WTC11 (cell line): ENCODE data around the gene NSG2. TPM values are rescaled to one million over a fixed set of nuclear protein-coding genes. Genes with fewer than 3 reads are reported as not detected.

Experiments
- ATAC-seq: fragments of 200-7000 bp; cut with Tn5 transposase; 2 replicates; pipeline ENCODE4 v1.10.0; 2021; ENCODE audit warnings: mild to moderate bottlenecking, moderate library complexity
- CTCF ChIA-PET: fragments of 300-600 bp; sonication (Branson Sonifier 250); formaldehyde crosslinking; loops from one replicate; lab custom pipeline; 2021; ENCODE audit warnings: antibody characterized with exemption; lab: Charles Lee
- POLR2A ChIA-PET: fragments of 350-600 bp; sonication (Branson Sonifier 250); formaldehyde crosslinking; loops from one replicate; lab custom pipeline; 2021; ENCODE audit warnings: antibody characterized with exemption; lab: Charles Lee
- DNase-seq: peaks from one replicate; pipeline ENCODE4 v3.0.0; 2021; ENCODE audit warnings: low spot score
- H3K27ac Mint-ChIP-seq: 2 replicates; pipeline ENCODE4 v1.8.0; 2021; ENCODE audit warnings: mixed read lengths
- H3K27me3 Mint-ChIP-seq: 2 replicates; pipeline ENCODE4 v1.8.0; 2021; ENCODE audit warnings: low read depth, mild to moderate bottlenecking, moderate library complexity, mixed read lengths
- H3K36me3 Mint-ChIP-seq: 2 replicates; pipeline ENCODE4 v1.8.0; 2021; ENCODE audit warnings: mixed read lengths
- H3K4me1 Mint-ChIP-seq: 2 replicates; pipeline ENCODE4 v1.8.0; 2022; ENCODE audit warnings: mixed read lengths
- H3K4me3 Mint-ChIP-seq: 2 replicates; pipeline ENCODE4 v1.8.0; 2021; ENCODE audit warnings: mild to moderate bottlenecking, moderate library complexity, mixed read lengths
- H3K9me3 Mint-ChIP-seq: 2 replicates; pipeline ENCODE4 v1.8.0; 2021; ENCODE audit warnings: mixed read lengths
- ATF2 ChIP-seq: sonication (generic); formaldehyde crosslinking; IDR thresholded peaks from 2 replicates; pipeline ENCODE4 v1.8.1; 2022; ENCODE audit warnings: low read depth, missing genetic modification reagents, borderline replicate concordance
- ATF3 ChIP-seq: sonication (generic); formaldehyde crosslinking; conservative IDR thresholded peaks from 2 replicates; pipeline ENCODE4 v1.8.1; 2022; ENCODE audit warnings: mild to moderate bottlenecking, missing genetic modification reagents
- CBFB ChIP-seq: sonication (generic); formaldehyde crosslinking; IDR thresholded peaks from 2 replicates; pipeline ENCODE4 v1.8.1; 2022; ENCODE audit warnings: mild to moderate bottlenecking, low read depth, missing genetic modification reagents
- CREM ChIP-seq: sonication (generic); formaldehyde crosslinking; IDR thresholded peaks from 2 replicates; pipeline ENCODE4 v1.8.1; 2022; ENCODE audit warnings: mild to moderate bottlenecking, missing genetic modification reagents, moderate library complexity
- ELF4 ChIP-seq: sonication (generic); formaldehyde crosslinking; IDR thresholded peaks from 2 replicates; pipeline ENCODE4 v1.8.1; 2022; ENCODE audit warnings: low read depth, mild to moderate bottlenecking, moderate library complexity, missing genetic modification reagents
- MAX ChIP-seq: sonication (generic); formaldehyde crosslinking; IDR thresholded peaks from 2 replicates; pipeline ENCODE4 v1.8.0; 2022; ENCODE audit warnings: mild to moderate bottlenecking, missing genetic modification reagents
- MLX ChIP-seq: sonication (generic); formaldehyde crosslinking; IDR thresholded peaks from 2 replicates; pipeline ENCODE4 v1.8.1; 2023; ENCODE audit warnings: mild to moderate bottlenecking, missing genetic modification reagents, moderate library complexity
- MXD4 ChIP-seq: fragments of 250-450 bp; sonication (Bioruptor Pico); IDR thresholded peaks from 2 replicates; pipeline ENCODE4 v1.8.0; 2021; ENCODE audit warnings: mild to moderate bottlenecking, moderate library complexity, borderline replicate concordance
- NFYB ChIP-seq: sonication (generic); formaldehyde crosslinking; conservative IDR thresholded peaks from 2 replicates; pipeline ENCODE4 v1.8.0; 2022; ENCODE audit warnings: low read depth, missing genetic modification reagents
- SOX15 ChIP-seq: fragments of 250-450 bp; sonication (Bioruptor Pico); IDR thresholded peaks from 2 replicates; pipeline ENCODE4 v1.9.0; 2021; ENCODE audit warnings: mild to moderate bottlenecking
- ZMAT4 ChIP-seq: fragments of 250-450 bp; sonication (Bioruptor Pico); IDR thresholded peaks from 2 replicates; pipeline ENCODE4 v1.9.0; 2021; ENCODE audit warnings: mild to moderate bottlenecking
- ZNF219 ChIP-seq: sonication (generic); formaldehyde crosslinking; IDR thresholded peaks from 2 replicates; pipeline ENCODE4 v1.8.0; 2023; ENCODE audit warnings: missing genetic modification reagents, mild to moderate bottlenecking, borderline replicate concordance
- ZNF396 ChIP-seq: fragments of 250-450 bp; sonication (Bioruptor Pico); IDR thresholded peaks from 2 replicates; pipeline ENCODE4 v1.8.0; 2021; ENCODE audit warnings: mild to moderate bottlenecking, moderate library complexity, borderline replicate concordance
- ZNF425 ChIP-seq: fragments of 250-450 bp; sonication (Bioruptor Pico); conservative IDR thresholded peaks from 2 replicates; pipeline ENCODE4 v1.9.0; 2021; ENCODE audit warnings: mild to moderate bottlenecking
- total RNA-seq: library from RNA; stranded (reverse); gene quantifications from 3 replicates; pipeline ENCODE4 v1.2.3, GENCODE V29; 2021
- TF ChIP-seq, protein P1 (sequence below): sonication (generic); formaldehyde crosslinking; IDR thresholded peaks from 2 replicates; pipeline ENCODE4 v1.8.0; 2022; ENCODE audit warnings: mild to moderate bottlenecking, missing genetic modification reagents
- TF ChIP-seq, protein P2 (sequence below): fragments of 200-600 bp; IDR thresholded peaks from 2 replicates; pipeline ENCODE4 v1.8.0; 2022; ENCODE audit warnings: antibody characterized with exemption
- TF ChIP-seq, protein P3 (sequence below): fragments of 250-450 bp; sonication (Bioruptor Pico); IDR thresholded peaks from 2 replicates; pipeline ENCODE4 v1.9.0; 2021; ENCODE audit warnings: moderate library complexity, mild to moderate bottlenecking, inconsistent platforms, borderline replicate concordance
- TF ChIP-seq, protein P4 (sequence below): sonication (generic); formaldehyde crosslinking; IDR thresholded peaks from 2 replicates; pipeline ENCODE4 v1.8.0; 2022; ENCODE audit warnings: missing genetic modification reagents

Gene NSG2
- total RNA-seq, 1 experiment from 2014 or later: not detected

- no peak for TF ChIP-seq ZMAT4
- H3K36me3 Mint-ChIP-seq: no peaks in the 10 kb centered on the region
- CTCF ChIA-PET: interaction anchor here (1.5 kb wide), 1 partner anchor 168 kb away, joined by 3 read pairs; no protein-coding TSS in a partner anchor
- peaks cover 3% of the 10 kb centered on the region for H3K27me3 Mint-ChIP-seq
- H3K27ac Mint-ChIP-seq: no peak overlapping the region
- DNase-seq (no peak), ATAC-seq (no peak)
- no peak overlapping the region for H3K4me3 Mint-ChIP-seq
- peaks cover 5% of the 10 kb centered on the region for H3K9me3 Mint-ChIP-seq
- POLR2A ChIA-PET: no interaction called here
- H3K4me1 Mint-ChIP-seq: no peaks in the 10 kb centered on the region
These were observed 103.9 kb downstream of the NSG2 start for GRCh38 chr5:174149426-174149825.

DNA sequence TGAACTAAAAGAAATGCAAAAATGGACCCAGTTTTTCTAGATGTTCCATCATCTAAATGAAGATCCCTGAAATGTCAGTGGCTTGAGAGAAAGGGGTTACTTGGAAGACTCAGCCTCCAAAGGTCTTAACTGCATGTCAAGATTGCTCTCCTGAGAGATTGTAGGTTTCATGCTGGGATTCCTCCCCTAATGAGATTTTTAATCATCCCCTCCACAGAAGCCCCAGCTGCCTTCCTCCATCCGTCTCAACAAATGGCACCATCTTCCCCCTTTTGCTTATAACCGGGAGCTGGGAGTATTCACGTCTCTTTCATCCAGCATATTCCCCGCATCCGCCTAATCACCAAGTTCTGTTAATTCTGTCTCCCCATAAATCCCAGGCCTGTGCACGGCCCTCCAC, 104.5 kb downstream of the NSG2 start:
- ATAC-seq (no peak), DNase-seq (no peak)
- H3K27me3 Mint-ChIP-seq: peaks cover 7% of the 10 kb centered on the region
- H3K27ac Mint-ChIP-seq: no peak overlapping the region
- TF ChIP-seq MAX (no peak), ATF2 (CRISPR knock-in tag) (no peak), ZNF425 (CRISPR knock-in tag) (no peak), ZNF219 (CRISPR knock-in tag) (no peak), ATF3 (CRISPR knock-in tag) (no peak), CREM (CRISPR knock-in tag) (no peak), MLX (CRISPR knock-in tag) (no peak), ZNF396 (CRISPR knock-in tag) (no peak), SOX15 (CRISPR knock-in tag) (no peak), MXD4 (CRISPR knock-in tag) (no peak), NFYB (no peak), CBFB (no peak), ELF4 (CRISPR knock-in tag) (no peak)
- TF ChIP-seq, protein P1, sequence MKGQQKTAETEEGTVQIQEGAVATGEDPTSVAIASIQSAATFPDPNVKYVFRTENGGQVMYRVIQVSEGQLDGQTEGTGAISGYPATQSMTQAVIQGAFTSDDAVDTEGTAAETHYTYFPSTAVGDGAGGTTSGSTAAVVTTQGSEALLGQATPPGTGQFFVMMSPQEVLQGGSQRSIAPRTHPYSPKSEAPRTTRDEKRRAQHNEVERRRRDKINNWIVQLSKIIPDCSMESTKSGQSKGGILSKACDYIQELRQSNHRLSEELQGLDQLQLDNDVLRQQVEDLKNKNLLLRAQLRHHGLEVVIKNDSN: no peak
- TF ChIP-seq, protein P2, sequence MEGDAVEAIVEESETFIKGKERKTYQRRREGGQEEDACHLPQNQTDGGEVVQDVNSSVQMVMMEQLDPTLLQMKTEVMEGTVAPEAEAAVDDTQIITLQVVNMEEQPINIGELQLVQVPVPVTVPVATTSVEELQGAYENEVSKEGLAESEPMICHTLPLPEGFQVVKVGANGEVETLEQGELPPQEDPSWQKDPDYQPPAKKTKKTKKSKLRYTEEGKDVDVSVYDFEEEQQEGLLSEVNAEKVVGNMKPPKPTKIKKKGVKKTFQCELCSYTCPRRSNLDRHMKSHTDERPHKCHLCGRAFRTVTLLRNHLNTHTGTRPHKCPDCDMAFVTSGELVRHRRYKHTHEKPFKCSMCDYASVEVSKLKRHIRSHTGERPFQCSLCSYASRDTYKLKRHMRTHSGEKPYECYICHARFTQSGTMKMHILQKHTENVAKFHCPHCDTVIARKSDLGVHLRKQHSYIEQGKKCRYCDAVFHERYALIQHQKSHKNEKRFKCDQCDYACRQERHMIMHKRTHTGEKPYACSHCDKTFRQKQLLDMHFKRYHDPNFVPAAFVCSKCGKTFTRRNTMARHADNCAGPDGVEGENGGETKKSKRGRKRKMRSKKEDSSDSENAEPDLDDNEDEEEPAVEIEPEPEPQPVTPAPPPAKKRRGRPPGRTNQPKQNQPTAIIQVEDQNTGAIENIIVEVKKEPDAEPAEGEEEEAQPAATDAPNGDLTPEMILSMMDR: no peak
- TF ChIP-seq, protein P3, sequence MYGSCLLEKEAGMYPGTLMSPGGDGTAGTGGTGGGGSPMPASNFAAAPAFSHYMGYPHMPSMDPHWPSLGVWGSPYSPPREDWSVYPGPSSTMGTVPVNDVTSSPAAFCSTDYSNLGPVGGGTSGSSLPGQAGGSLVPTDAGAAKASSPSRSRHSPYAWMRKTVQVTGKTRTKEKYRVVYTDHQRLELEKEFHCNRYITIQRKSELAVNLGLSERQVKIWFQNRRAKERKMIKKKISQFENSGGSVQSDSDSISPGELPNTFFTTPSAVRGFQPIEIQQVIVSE (CRISPR knock-in tag): no peak
- TF ChIP-seq, protein P4, sequence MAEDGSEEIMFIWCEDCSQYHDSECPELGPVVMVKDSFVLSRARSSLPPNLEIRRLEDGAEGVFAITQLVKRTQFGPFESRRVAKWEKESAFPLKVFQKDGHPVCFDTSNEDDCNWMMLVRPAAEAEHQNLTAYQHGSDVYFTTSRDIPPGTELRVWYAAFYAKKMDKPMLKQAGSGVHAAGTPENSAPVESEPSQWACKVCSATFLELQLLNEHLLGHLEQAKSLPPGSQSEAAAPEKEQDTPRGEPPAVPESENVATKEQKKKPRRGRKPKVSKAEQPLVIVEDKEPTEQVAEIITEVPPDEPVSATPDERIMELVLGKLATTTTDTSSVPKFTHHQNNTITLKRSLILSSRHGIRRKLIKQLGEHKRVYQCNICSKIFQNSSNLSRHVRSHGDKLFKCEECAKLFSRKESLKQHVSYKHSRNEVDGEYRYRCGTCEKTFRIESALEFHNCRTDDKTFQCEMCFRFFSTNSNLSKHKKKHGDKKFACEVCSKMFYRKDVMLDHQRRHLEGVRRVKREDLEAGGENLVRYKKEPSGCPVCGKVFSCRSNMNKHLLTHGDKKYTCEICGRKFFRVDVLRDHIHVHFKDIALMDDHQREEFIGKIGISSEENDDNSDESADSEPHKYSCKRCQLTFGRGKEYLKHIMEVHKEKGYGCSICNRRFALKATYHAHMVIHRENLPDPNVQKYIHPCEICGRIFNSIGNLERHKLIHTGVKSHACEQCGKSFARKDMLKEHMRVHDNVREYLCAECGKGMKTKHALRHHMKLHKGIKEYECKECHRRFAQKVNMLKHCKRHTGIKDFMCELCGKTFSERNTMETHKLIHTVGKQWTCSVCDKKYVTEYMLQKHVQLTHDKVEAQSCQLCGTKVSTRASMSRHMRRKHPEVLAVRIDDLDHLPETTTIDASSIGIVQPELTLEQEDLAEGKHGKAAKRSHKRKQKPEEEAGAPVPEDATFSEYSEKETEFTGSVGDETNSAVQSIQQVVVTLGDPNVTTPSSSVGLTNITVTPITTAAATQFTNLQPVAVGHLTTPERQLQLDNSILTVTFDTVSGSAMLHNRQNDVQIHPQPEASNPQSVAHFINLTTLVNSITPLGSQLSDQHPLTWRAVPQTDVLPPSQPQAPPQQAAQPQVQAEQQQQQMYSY (CRISPR knock-in tag): no peak
- peaks cover 11% of the 10 kb centered on the region for H3K9me3 Mint-ChIP-seq
- ChIA-PET POLR2A (no interaction called here), CTCF (no interaction called here)
- peaks cover 5% of the 10 kb centered on the region for H3K36me3 Mint-ChIP-seq
- no peaks in the 10 kb centered on the region for H3K4me1 Mint-ChIP-seq
- H3K4me3 Mint-ChIP-seq: no peak overlapping the region
